Activated CD8-positive, alpha-beta memory T cell treated with anti-CD3 and anti-CD28 coated beads, Interleukin-2, amount 50 U/mL, for 48 hours (primary cell): Measurements from ENCODE around the gene MRGPRF.

Source experiments
- DNase-seq: peaks from one replicate; pipeline ENCODE4 v3.0.0-alpha.2; 2020

The MRGPRF gene

DNA sequence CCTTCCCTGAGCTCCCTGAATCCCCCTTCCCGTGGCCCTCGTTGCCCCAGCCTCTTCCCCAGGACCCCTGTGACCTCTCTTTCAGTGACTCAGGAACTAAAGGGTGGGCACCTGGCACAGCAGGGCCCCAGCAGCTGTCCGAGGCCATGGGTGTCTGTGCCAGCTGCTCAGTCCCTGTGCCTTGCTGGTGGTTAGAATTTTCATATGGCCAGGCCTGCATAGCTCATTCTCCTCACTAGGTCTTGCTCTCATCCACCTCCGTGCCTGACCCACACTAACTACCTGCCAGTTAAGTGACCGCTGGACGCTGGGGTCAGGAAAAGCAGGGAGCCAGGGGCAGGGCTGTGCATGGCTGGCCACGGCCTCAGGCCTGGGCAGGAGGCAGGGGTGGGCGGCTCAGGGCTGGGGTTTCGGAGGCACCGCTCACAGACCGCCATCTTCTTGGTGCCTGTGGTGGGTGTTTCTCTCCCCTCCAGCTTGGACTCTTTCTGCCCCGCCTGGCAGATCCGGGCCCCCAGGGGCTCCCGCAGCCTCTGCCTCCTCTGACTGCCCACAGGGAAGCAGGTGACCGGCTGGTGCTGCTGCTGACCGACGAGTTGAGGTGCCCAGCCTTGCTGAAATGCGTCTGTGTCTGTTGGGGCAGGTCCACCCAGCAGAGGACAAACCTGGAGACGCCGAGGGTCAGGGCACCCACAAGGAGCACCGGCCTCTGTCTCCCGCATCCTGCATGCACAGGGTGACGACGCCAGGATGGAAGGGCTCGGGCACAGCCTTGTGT is 52.6 kb downstream of the MRGPRF start:
- DNase-seq, result no peak

DNA sequence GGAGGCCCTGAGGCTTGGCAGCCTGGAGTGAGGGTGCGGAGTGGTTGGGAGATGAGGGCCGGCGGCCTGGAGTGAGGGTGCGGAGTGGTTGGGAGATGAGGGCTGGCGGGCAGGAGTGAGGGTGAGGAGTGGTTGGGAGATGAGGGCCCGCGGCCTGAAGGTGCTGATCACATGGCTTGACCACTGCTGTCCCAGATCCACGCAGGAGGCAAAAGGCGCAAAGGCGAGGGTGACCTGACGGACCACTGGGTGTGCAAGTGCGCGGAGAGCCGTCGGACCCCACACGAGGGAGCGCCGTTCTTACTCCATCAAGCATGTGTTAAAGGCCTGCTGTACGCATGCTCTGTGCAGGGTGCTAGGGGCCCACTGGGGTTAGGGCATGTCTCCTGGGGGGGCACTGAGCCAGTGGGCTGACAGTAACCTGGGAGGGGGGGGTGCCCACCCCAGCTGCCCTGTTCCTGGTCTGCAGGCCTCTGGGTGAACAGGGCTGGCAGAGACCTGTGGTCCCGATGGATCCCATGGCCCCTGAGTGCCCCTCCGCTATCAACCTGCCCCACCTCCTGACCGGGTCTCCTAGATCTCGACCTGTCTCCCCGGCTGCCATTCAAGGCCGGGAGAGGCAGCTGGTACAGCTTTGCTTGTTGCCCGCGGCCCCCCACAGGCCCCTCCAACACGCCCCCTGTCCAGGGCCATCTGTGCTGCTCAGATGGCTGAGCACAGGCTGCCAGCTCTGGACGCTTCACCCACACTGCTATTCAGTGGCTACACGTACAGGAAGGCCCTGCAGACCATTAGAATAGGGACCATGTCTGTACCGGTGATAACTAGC is 53.4 kb downstream of the MRGPRF start:
- no peak for DNase-seq

DNA sequence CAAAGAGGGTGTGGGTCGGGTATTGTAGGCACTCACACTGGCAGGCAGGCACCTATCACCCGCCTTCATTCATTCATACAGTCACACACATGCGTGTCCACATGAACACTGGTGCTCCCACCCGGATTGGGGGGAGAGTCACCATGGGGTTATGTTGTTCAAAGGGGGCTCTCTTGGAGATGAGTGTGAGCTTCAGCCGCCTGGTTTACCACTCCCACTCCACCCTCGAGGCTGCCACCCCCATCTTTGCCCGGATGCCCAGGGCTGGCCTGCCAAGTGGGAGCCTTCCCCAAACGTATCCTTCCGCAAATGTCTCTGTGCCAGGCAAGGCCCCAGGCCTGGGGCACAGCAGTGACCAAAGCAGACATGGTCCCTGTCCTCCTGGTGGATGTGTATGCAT is 54.8 kb downstream of the MRGPRF start:
- no peak for DNase-seq

DNA sequence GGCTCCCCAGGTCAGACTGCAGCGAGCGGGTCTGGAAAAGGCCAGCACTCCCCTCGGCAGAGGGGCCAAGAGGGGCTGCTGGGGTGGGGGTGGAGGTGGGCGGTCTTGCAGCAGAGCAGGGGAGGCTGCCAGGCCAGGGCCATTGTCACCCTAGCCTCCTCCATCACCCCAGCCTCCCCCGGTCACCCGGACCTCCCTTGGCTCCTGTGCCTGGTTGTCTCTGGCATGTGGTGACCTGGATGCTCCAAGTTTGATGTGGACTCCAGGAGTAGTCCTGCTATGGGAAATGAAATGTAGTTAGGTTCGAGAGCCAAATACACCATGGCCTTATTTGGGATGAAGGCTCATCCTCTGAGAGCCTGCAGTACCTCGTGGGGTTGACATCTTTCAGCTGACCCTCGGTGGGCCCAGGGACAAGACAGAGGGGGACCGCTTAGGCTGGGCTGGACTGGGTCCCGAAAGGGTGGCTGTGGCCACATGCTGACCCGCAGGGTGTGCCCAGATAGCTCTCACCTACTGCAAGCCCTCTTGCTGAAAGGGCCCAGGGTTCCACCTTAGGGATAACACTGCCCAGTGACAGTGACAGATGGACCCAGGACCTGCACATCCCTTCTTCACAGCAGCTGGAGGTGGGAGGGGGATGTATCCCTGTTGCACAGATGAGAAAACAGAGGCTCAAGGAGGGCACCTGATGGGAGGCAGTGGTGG is 56.3 kb downstream of the MRGPRF start:
- DNase-seq, result no peak

DNA sequence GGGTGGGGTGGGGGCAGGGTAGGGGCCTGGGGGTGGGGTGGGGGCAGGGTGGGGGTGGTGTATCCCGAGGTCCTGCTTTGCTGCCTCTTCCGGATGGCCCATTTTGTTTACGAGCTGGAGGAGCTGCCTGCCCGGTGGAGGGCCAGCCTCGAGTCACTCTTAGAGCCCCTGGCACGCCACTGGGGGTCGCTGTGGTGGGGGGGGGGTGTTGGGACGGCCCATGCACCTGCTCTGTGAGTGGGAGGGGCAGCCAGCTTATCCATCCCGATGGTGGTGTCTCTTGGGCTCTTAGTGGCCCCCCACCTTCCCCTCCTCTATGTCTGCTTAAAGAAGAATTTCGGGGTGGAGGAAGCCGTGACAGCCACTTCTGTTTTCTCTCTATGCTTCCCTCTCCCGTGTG is 56.9 kb downstream of the MRGPRF start:
- no peak for DNase-seq

- DNase-seq, result no peak
Measured at GRCh38 chr11:68955607-68955958, 57.5 kb downstream of the MRGPRF start.

DNA sequence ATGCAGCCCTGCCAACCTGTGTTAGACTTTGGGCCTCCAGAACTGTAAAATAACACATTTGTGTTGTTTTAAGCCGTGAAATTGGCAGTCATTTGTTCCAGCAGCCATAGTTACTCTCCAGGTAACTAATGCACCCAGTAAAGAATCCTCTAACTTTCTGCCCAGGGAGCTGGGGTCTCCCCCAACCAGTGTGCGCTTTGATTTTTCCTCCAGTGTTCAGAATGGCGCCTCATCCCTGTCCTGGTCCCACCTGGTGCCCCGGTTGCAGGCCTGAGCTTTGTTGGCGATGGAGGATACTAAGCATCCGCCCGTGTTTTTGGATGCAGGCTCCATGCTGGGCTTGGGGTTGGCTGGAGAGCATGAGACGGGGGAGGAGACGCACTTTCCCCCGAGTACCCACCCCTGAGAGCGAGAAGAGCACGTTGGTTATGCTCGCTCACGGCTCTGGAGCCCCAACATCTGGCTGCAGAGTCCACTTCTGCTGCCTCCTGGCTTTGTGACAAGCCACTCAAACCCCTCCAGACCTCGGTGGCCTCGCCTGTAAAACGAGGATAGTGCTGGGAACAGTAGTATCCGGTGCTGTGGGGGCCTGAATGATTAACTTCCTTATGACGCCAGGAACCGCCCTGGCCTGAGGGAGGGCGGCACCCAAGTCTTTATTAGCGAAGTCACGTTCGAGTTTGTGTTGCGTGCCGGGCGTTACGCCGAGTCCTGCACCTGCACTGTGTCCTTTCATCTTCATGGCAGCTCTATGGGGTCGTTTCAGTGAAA is 58.0 kb downstream of the MRGPRF start:
- no peak for DNase-seq
